NCI-H748 (cell line): ENCODE results near the gene TENT4A.
"Not testable (repeated sequence)": the region's sequence is repeated elsewhere in the genome, so short reads cannot be mapped to it uniquely, and the experiment has no call there.

Source experiments
- DNase-seq: peaks from one replicate; lab custom pipeline; 2025; ENCODE audit not compliant: unreplicated experiment; lab: John Stamatoyannopoulos, UW

The TENT4A gene

GRCh38 chr5:6713274-6714225 is at the start of gene TENT4A:
Gene TENT4A (plus strand): TSS chr5:6713432. CDS start chr5:6713984, 552 bp downstream.
- peak; percentile 78 for DNase-seq

- no peak for DNase-seq
Measured at GRCh38 chr5:6666762-6667161, 46.5 kb upstream of the TENT4A start.

- DNase-seq, result no peak
Measured at GRCh38 chr5:6667648-6668047, 45.6 kb upstream of the TENT4A start.

GRCh38 chr5:6668717-6669116 is 44.5 kb upstream of the TENT4A start:
- not testable (repeated sequence) for DNase-seq

- DNase-seq, result no peak
Measured at GRCh38 chr5:6673031-6673430, 40.2 kb upstream of the TENT4A start.

- no peak for DNase-seq
Measured at GRCh38 chr5:6673963-6674362, 39.3 kb upstream of the TENT4A start.

GRCh38 chr5:6674421-6674820 is 38.8 kb upstream of the TENT4A start:
- peak; percentile 92 for DNase-seq

- no peak for DNase-seq
Measured at GRCh38 chr5:6674886-6675285, 38.3 kb upstream of the TENT4A start.

- DNase-seq, result no peak
Measured at GRCh38 chr5:6675784-6676491, 37.3 kb upstream of the TENT4A start.

GRCh38 chr5:6676702-6677101 is 36.5 kb upstream of the TENT4A start:
- DNase-seq, result no peak

GRCh38 chr5:6678385-6678784 is 34.8 kb upstream of the TENT4A start:
- no peak for DNase-seq

GRCh38 chr5:6680922-6681321 is 32.3 kb upstream of the TENT4A start:
- DNase-seq, result no peak

- DNase-seq, result no peak
Measured at GRCh38 chr5:6681682-6682081, 31.6 kb upstream of the TENT4A start.

GRCh38 chr5:6682239-6682638 is 31.0 kb upstream of the TENT4A start:
- no peak for DNase-seq

GRCh38 chr5:6683241-6683640 is 30.0 kb upstream of the TENT4A start:
- no peak for DNase-seq

GRCh38 chr5:6684075-6684474 is 29.2 kb upstream of the TENT4A start:
- no peak for DNase-seq

GRCh38 chr5:6686501-6686900 is 26.7 kb upstream of the TENT4A start:
- no peak for DNase-seq

GRCh38 chr5:6686915-6687409 is 26.3 kb upstream of the TENT4A start:
- no peak for DNase-seq

GRCh38 chr5:6687505-6687904 is 25.7 kb upstream of the TENT4A start:
- DNase-seq, result no peak

GRCh38 chr5:6692906-6693305 is 20.3 kb upstream of the TENT4A start:
- DNase-seq, result no peak

GRCh38 chr5:6698696-6699095 is 14.5 kb upstream of the TENT4A start:
- no peak for DNase-seq

- no peak for DNase-seq
Measured at GRCh38 chr5:6699357-6699756, 13.9 kb upstream of the TENT4A start.
